ENCODE measurements around the gene TEKTIP1.

TEKTIP1 gene

DNA sequence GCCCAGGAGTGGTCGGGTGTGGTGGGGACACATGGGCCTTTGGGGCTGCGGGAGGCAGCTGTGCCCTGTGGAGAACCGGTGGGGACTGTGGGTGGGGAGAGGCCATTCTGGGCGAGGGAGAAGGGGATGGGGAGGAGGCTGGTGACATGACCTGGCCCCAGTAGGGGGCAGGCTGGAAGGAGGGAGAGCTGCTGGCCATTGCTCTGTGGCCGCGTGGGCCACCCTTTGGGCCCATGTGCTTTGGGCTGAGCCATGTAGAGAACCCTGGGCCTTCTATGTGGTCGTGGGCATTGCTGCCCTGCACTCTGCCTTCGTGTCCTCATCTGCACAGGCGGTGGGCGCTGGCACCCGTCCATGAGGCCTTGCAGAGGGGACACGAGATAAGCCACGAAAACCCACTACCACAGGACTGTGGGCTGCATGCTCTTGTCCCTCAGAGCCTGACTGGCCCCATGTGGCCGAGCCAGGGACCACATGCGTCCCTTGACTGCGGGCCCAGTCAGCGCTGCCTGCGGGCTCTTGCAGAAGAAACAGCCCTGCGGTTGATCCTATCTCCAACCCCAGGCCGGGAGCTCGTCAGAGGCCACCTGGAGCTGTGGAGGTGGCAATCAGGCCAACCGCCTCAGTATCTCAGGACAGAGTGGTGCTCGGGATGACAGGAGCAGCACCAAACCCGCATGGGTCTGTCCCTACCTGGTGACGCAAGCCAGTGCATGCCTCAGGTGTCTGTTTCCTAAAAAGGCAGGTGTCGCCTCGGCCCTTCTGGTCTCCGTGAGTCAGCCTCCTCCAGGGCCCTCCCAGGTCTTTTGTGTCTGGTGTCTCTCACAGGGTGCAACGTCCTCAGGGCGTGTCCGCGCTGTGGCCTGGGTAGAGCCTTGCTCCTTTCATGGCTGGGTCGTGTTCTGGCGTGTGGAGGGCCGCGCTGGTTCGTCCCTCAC is 18.5 kb upstream of the TEKTIP1 start:
- TF ChIP-seq, protein P1, sequence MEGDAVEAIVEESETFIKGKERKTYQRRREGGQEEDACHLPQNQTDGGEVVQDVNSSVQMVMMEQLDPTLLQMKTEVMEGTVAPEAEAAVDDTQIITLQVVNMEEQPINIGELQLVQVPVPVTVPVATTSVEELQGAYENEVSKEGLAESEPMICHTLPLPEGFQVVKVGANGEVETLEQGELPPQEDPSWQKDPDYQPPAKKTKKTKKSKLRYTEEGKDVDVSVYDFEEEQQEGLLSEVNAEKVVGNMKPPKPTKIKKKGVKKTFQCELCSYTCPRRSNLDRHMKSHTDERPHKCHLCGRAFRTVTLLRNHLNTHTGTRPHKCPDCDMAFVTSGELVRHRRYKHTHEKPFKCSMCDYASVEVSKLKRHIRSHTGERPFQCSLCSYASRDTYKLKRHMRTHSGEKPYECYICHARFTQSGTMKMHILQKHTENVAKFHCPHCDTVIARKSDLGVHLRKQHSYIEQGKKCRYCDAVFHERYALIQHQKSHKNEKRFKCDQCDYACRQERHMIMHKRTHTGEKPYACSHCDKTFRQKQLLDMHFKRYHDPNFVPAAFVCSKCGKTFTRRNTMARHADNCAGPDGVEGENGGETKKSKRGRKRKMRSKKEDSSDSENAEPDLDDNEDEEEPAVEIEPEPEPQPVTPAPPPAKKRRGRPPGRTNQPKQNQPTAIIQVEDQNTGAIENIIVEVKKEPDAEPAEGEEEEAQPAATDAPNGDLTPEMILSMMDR (conservative IDR thresholded peaks at IDR 0.05; ENCODE audit: low read depth, low read length), result no peak
- Histone ChIP-seq H3K4me3 (IDR thresholded peaks at IDR 0.05; ENCODE audit: insufficient read depth, low read depth, low read length) (no peak overlapping the region), H3K27ac (no peak overlapping the region), H4K20me1 (ENCODE audit: insufficient read depth) (no peaks in the 10 kb centered on the region), H3K4me2 (no peak overlapping the region), H3K27me3 (ENCODE audit: insufficient read depth, low read depth) (no peaks in the 10 kb centered on the region), H3K36me3 (ENCODE audit: insufficient read depth) (no peaks in the 10 kb centered on the region), H3K79me2 (ENCODE audit: insufficient read depth, low read depth) (peaks cover 16% of the 10 kb centered on the region), H3K4me1 (ENCODE audit: low read depth, poor library complexity, severe bottlenecking) (peaks cover 14% of the 10 kb centered on the region), H2AFZ (ENCODE audit: low read depth) (no peak overlapping the region), H3K9ac (no peak overlapping the region)

DNA sequence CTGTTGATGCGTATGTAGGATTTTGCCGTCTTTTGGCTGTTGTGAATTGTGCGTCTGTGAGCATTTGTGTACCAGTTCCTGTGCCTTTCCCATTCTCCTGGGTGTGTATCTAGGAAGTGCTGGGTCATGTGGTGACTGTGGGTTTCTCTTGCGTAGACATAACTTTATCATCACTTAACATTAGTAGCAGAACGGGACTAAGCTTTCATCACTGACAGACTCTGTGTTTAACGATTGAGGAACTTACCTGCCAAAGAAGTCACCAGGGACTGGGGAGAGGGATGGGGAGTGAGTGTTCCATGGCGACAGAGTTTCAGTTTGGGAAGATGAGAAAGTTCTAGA is 17.9 kb upstream of the TEKTIP1 start:
- Histone ChIP-seq H3K36me3 (ENCODE audit: insufficient read depth) (no peaks in the 10 kb centered on the region), H3K27ac (no peak overlapping the region), H3K9ac (no peak overlapping the region), H3K79me2 (ENCODE audit: insufficient read depth, low read depth) (peaks cover 13% of the 10 kb centered on the region), H3K27me3 (ENCODE audit: insufficient read depth, low read depth) (no peaks in the 10 kb centered on the region), H3K4me2 (no peak overlapping the region), H3K4me3 (IDR thresholded peaks at IDR 0.05; ENCODE audit: insufficient read depth, low read depth, low read length) (no peak overlapping the region), H2AFZ (ENCODE audit: low read depth) (no peak overlapping the region), H3K4me1 (ENCODE audit: low read depth, poor library complexity, severe bottlenecking) (peaks cover 14% of the 10 kb centered on the region), H4K20me1 (ENCODE audit: insufficient read depth) (no peaks in the 10 kb centered on the region)
- TF ChIP-seq, protein P1 (conservative IDR thresholded peaks at IDR 0.05; ENCODE audit: low read depth, low read length), result no peak

DNA sequence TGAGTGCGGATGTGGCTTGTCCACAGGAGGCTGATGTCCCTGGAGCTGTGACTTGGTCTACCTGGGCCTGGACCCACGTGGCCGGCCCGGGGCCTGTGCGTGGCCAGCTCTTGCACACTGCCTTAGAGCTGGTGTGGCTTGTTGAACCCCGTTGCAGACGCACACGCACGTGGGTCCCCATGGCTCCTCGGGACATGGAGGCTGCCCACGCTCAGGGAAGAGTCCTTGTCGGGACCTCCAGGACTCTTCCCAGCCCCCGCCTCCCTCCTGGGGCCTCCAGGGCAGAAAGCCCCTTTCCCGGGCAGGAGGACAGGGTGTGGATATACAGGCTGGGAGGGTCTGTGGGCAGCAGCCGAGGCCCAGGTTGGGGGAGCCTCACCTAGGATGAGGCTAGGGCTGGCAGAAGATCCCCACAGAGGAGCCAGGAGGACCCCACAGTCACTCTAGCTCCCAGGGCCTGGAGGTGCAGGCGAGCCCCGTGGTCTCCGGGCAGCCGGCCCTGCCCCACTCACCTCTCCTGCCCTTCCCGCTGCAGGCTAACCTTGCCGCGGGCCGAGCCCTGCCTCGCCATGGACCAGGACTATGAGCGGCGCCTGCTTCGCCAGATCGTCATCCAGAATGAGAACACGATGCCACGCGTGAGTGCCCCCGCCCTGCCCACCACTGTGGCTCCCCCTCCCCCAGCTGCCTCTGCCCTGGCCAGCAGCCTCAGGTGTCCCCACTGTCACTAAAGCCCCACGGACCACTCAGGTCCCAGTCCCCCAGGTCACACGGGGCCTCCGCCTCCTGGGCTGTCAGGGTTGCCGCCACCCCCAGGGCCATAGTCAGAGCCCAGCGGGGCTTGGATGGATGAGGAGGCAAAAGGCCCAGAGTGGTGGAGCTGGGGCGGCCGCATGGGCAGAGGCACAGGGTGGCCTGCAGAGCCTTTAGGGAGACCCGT is 16.3 kb upstream of the TEKTIP1 start:
- no peak overlapping the region for H3K4me2 ChIP-seq
- H3K79me2 ChIP-seq (ENCODE audit: insufficient read depth, low read depth), result peaks cover 6% of the 10 kb centered on the region; the same call in 1 of the 2 replicates
- H2AFZ ChIP-seq (ENCODE audit: low read depth), result no peak overlapping the region
- no peak overlapping the region for H3K27ac ChIP-seq
- H3K9ac ChIP-seq, result no peak overlapping the region
- no peaks in the 10 kb centered on the region for H3K27me3 ChIP-seq (ENCODE audit: insufficient read depth, low read depth)
- H3K4me3 ChIP-seq (IDR thresholded peaks at IDR 0.05; ENCODE audit: insufficient read depth, low read depth, low read length), result no peak overlapping the region
- TF ChIP-seq, protein P1 (conservative IDR thresholded peaks at IDR 0.05; ENCODE audit: low read depth, low read length), result no peak
- H4K20me1 ChIP-seq (ENCODE audit: insufficient read depth), result no peaks in the 10 kb centered on the region
- no peaks in the 10 kb centered on the region for H3K36me3 ChIP-seq (ENCODE audit: insufficient read depth)
- no peaks in the 10 kb centered on the region for H3K4me1 ChIP-seq (ENCODE audit: low read depth, poor library complexity, severe bottlenecking)

DNA sequence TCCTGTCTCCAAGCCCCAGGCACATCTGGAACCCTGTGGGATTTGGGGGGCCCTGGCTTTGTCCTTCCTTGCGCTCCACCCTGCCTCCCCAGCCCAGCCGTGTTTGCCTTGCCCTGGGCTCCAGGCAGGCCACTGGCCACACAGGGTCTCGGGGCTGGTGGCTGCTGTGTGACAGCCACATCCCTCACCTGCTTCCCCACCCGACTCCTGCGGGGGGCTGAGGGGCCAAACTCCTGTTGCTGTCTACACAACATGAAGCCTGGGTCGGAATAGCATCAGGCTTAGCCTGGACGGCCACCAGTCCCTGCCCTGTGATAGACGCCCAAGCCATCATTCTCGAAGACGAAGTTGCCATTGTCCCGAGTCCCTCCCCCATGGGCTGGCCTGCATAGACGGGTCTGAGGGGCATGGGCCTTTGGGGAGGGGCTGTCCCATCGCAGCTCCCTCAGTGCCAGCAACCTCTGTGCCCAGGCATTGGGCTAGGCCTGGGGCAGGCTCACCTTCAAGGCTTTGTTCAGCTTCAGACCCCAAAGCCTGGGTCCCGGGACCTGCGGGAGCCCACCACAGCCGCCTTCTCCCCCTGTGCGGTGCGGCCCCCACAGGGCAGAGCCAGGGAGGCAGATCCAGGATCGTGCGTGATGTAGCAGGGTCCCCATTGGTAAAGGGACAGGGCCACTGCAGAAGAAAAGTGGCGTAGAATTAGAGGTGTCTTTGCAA is 15.5 kb upstream of the TEKTIP1 start:
- Histone ChIP-seq H3K4me3 (IDR thresholded peaks at IDR 0.05; ENCODE audit: insufficient read depth, low read depth, low read length) (no peak overlapping the region), H3K27ac (no peak overlapping the region), H3K4me2 (no peak overlapping the region), H3K36me3 (ENCODE audit: insufficient read depth) (no peaks in the 10 kb centered on the region), H4K20me1 (ENCODE audit: insufficient read depth) (no peaks in the 10 kb centered on the region), H3K9ac (no peak overlapping the region), H2AFZ (ENCODE audit: low read depth) (no peak overlapping the region), H3K79me2 (ENCODE audit: insufficient read depth, low read depth) (peaks cover 6% of the 10 kb centered on the region; the same call in 1 of the 2 replicates), H3K4me1 (ENCODE audit: low read depth, poor library complexity, severe bottlenecking) (no peaks in the 10 kb centered on the region), H3K27me3 (ENCODE audit: insufficient read depth, low read depth) (no peaks in the 10 kb centered on the region)
- TF ChIP-seq, protein P1 (conservative IDR thresholded peaks at IDR 0.05; ENCODE audit: low read depth, low read length), result no peak
